Measurements from ENCODE around the gene NBPF3.
"Not testable (repeated sequence)": the region's sequence is repeated elsewhere in the genome, so short reads cannot be mapped to it uniquely, and the experiment has no call there.

The NBPF3 gene

GRCh38 chr1:21518774-21519455 is 79.0 kb downstream of the NBPF3 start:
- no peak for DNase-seq (ENCODE audit: low read depth in 3 of 3)

- not testable (repeated sequence) for DNase-seq (ENCODE audit: low read depth in 3 of 3)
Observed at GRCh38 chr1:21519486-21520070, 79.6 kb downstream of the NBPF3 start.

GRCh38 chr1:21520899-21521716 is 81.2 kb downstream of the NBPF3 start:
- no peak for DNase-seq (ENCODE audit: low read depth in 3 of 3)

- DNase-seq (ENCODE audit: low read depth in 3 of 3), result no peak
Observed at GRCh38 chr1:21521717-21522060, 81.8 kb downstream of the NBPF3 start.

GRCh38 chr1:21522525-21523038 is 82.6 kb downstream of the NBPF3 start:
- DNase-seq (ENCODE audit: low read depth in 3 of 3), result no peak

GRCh38 chr1:21523297-21523813 is 83.4 kb downstream of the NBPF3 start:
- no peak for DNase-seq (ENCODE audit: low read depth in 3 of 3)

GRCh38 chr1:21524220-21524619 is 84.3 kb downstream of the NBPF3 start:
- DNase-seq (ENCODE audit: low read depth in 3 of 3), result no peak

GRCh38 chr1:21524686-21525339 is 84.9 kb downstream of the NBPF3 start:
- DNase-seq (ENCODE audit: low read depth in 3 of 3), result no peak

- DNase-seq (ENCODE audit: low read depth in 3 of 3), result no peak
Observed at GRCh38 chr1:21525340-21525717, 85.4 kb downstream of the NBPF3 start.

- no peak for DNase-seq (ENCODE audit: low read depth in 3 of 3)
Observed at GRCh38 chr1:21526441-21526840, 86.5 kb downstream of the NBPF3 start.

- DNase-seq (ENCODE audit: low read depth in 3 of 3), result no peak
Observed at GRCh38 chr1:21530368-21531016, 90.6 kb downstream of the NBPF3 start.

GRCh38 chr1:21531241-21531640 is 91.3 kb downstream of the NBPF3 start:
- no peak for DNase-seq (ENCODE audit: low read depth in 3 of 3)

GRCh38 chr1:21532496-21532895 is 92.6 kb downstream of the NBPF3 start:
- DNase-seq (ENCODE audit: low read depth in 3 of 3), result no peak

- DNase-seq (ENCODE audit: low read depth in 3 of 3), result no peak
Observed at GRCh38 chr1:21532992-21533534, 93.1 kb downstream of the NBPF3 start.

- DNase-seq (ENCODE audit: low read depth in 3 of 3), result no peak
Observed at GRCh38 chr1:21534146-21534545, 94.2 kb downstream of the NBPF3 start.
